ENCODE results near the gene SLC22A4.

The SLC22A4 gene

DNA sequence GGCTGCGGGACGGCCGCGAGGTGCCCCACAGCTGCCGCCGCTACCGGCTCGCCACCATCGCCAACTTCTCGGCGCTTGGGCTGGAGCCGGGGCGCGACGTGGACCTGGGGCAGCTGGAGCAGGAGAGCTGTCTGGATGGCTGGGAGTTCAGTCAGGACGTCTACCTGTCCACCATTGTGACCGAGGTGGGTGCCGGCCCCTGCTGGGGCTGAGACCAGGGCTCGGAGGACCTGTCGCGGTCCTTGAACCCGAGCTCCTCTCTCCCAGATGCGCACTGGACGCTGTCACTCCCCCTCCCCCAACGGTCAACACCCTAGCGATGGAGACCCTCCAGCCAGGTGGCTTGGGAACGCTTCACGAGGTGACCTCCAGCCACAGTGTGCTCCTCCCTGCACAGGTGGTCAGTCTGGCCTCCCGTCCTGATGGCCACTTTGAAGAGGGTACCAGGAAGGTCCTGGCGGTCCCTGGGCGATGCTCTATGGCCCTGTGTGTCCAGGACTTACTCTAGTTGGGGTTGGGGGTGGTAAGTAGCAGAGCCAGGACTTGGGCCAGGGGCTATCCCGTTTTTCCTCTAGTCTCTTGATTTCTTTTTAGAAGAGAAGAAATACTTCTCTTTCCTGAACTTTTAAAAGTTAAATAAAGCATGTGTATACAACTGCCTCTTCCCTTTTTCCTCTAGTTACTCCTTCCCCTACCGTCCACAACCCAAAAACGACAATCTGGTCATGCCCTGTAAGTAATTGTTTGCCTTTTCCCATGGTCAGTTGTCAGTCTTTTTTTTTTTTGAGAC, 76.2 kb downstream of the SLC22A4 start:
- no peak for DNase-seq (ENCODE audit: extremely low read depth, low read depth)
- TF ChIP-seq, protein P1, sequence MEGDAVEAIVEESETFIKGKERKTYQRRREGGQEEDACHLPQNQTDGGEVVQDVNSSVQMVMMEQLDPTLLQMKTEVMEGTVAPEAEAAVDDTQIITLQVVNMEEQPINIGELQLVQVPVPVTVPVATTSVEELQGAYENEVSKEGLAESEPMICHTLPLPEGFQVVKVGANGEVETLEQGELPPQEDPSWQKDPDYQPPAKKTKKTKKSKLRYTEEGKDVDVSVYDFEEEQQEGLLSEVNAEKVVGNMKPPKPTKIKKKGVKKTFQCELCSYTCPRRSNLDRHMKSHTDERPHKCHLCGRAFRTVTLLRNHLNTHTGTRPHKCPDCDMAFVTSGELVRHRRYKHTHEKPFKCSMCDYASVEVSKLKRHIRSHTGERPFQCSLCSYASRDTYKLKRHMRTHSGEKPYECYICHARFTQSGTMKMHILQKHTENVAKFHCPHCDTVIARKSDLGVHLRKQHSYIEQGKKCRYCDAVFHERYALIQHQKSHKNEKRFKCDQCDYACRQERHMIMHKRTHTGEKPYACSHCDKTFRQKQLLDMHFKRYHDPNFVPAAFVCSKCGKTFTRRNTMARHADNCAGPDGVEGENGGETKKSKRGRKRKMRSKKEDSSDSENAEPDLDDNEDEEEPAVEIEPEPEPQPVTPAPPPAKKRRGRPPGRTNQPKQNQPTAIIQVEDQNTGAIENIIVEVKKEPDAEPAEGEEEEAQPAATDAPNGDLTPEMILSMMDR (IDR thresholded peaks at IDR 0.05; ENCODE audit: low read depth, low read length), result no peak

DNA sequence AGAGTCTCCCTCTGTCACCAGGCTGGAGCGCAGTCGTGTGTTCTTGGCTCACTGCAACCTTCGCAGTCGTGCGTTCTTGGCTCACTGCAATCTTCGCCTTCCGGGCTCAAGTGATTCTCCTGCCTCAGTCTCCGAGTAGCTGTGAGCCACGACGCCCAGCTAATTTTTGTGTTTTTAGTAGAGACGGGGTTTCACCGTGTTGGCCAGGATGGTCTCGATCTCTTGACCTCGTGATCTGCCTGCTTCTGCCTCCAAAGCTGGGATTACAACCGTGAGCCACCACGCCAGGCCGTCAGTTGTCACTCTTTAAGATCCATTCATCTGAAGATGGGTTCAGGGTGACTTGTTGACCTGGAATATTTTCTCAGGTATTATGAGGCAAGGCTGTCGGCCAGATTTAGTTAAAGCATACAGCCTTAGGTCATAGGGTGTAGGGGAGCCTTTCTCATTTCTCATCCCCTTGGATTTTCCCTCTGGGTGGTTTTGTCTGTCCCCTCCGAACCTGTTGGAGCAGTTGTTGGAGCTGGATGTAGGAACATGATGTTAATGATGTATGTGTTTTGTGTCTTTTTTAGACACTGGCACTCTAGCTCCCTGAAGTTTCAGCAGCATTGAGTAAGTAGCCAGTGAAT, 76.9 kb downstream of the SLC22A4 start:
- DNase-seq (ENCODE audit: extremely low read depth, low read depth), result no peak
- TF ChIP-seq, protein P1 (IDR thresholded peaks at IDR 0.05; ENCODE audit: low read depth, low read length), result no peak

DNA sequence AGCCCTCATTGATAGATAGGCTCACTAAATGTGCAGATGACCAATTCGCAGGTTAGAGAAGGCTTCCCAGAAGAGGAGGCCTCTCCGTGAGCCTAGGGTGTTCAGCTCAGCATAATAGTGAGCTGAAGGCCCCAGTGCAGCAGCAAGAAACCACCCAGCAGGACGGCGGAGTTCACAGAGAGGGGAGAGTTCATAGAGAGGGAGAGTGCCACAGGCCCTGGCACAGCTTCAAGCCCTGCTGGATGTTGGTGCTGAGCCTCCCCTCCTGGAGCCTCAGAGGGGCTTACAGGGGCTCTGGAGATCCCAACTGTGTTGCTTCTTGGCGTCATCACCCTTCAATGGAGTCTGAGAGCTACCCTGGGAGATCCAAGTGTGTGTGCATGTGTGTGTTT, 77.4 kb downstream of the SLC22A4 start:
- TF ChIP-seq, protein P1 (IDR thresholded peaks at IDR 0.05; ENCODE audit: low read depth, low read length), result no peak
- DNase-seq (ENCODE audit: extremely low read depth, low read depth), result no peak

DNA sequence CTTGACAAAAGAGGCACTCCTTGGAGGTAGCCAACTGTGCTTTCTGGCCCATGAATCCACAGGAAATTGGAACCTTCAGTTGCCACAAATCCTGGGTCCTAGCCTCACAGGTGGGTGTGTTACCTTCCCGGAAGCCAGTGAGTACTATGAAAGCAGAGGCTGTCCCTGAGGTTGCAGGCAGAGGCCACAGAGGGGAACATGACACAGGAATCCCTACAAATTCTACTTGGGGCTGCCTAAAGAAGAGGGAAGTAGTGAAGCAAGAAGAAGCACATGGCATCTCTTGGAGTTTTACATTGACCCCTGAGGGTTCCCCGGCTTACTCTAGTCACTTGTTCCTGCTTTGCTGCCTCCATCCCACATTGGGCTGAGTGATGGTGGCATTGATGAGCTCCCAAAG, 77.9 kb downstream of the SLC22A4 start:
- no peak for DNase-seq (ENCODE audit: extremely low read depth, low read depth)
- TF ChIP-seq, protein P1 (IDR thresholded peaks at IDR 0.05; ENCODE audit: low read depth, low read length), result no peak

DNA sequence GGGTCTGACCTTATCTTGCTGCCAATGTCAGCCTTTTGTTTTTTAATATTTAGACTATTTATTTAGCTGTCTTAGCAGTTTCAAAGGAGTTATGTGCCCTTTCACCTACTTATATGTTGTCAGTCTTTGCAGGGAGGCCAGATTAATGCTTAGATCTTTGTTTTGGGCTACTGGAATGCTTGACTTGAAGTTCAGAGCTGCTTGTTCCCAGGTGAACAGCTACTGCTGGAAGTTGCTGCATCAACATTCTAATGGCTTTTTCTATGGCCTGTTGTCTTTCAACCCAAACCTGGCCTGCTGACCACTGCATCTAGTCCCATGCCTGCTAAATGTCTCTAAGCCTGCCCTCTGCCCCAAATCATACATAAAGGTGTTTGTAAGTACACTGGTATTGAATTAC, 78.3 kb downstream of the SLC22A4 start:
- DNase-seq (ENCODE audit: extremely low read depth, low read depth), result no peak
- TF ChIP-seq, protein P1 (IDR thresholded peaks at IDR 0.05; ENCODE audit: low read depth, low read length), result no peak

DNA sequence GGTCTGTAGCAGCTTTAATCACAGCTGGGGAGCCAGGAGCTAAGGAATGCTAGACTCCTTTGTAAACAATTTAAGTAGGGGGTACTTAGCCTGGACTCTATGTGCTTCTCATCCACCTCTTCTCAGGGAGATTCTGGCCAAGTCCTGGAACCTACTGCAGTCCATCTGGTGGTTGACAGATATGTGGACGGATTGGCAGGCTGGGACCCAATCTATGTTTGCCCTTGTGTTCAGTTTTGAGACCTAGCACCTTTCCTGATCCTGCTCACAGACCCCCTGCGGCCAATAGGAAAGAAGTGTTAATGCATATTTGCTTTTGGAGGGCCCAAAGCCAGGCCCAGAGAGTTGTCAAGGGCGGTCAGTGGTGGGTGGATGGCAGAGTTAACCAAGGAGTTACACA, 81.8 kb downstream of the SLC22A4 start:
- no peak for DNase-seq (ENCODE audit: extremely low read depth, low read depth)
- TF ChIP-seq, protein P1 (IDR thresholded peaks at IDR 0.05; ENCODE audit: low read depth, low read length), result no peak

Measured in AG09319 (cell line).